ENCODE data around the gene RANBP3. TPM values are rescaled to one million over a fixed set of nuclear protein-coding genes. Genes with fewer than 3 reads are reported as not detected.
"Not testable (repeated sequence)": the region's sequence is repeated elsewhere in the genome, so short reads cannot be mapped to it uniquely, and the experiment has no call there.

RANBP3 gene
- total RNA-seq (2014; rRNA removed; shearing (Covaris generic)): 115 and 130 TPM in 2 replicates

- peak; percentile 98 for DNase-seq (ENCODE audit: low read depth)
Observed at GRCh38 chr19:5977785-5978605, at the start of gene RANBP3. TSS of gene RANBP3 (minus strand) at chr19:5978140. CDS start at chr19:5978082, 58 bp downstream.

- DNase-seq (ENCODE audit: low read depth): no peak
Observed at GRCh38 chr19:6026390-6027227, 48.7 kb upstream of the RANBP3 start.

- not testable (repeated sequence) for DNase-seq (ENCODE audit: low read depth)
Observed at GRCh38 chr19:6024756-6025155, 46.8 kb upstream of the RANBP3 start.

GRCh38 chr19:6023936-6024335 lies 46.0 kb upstream of the RANBP3 start:
- no peak for DNase-seq (ENCODE audit: low read depth)

- peak; percentile 78 for DNase-seq (ENCODE audit: low read depth)
Observed at GRCh38 chr19:6023085-6023682, 45.2 kb upstream of the RANBP3 start.

GRCh38 chr19:6022570-6023064 lies 44.7 kb upstream of the RANBP3 start:
- DNase-seq (ENCODE audit: low read depth): no peak

GRCh38 chr19:6021878-6022569 lies 44.1 kb upstream of the RANBP3 start:
- DNase-seq (ENCODE audit: low read depth): peak; percentile 57

GRCh38 chr19:6020972-6021805 lies 43.2 kb upstream of the RANBP3 start:
- DNase-seq (ENCODE audit: low read depth): no peak

GRCh38 chr19:6020166-6020882 lies 42.4 kb upstream of the RANBP3 start:
- peak; percentile 27 for DNase-seq (ENCODE audit: low read depth)

- DNase-seq (ENCODE audit: low read depth): no peak
Observed at GRCh38 chr19:6018786-6019185, 40.8 kb upstream of the RANBP3 start.

GRCh38 chr19:6017576-6017975 lies 39.6 kb upstream of the RANBP3 start:
- DNase-seq (ENCODE audit: low read depth): no peak

GRCh38 chr19:6015841-6016545 lies 38.1 kb upstream of the RANBP3 start:
- no peak for DNase-seq (ENCODE audit: low read depth)

GRCh38 chr19:6014551-6015135 lies 36.7 kb upstream of the RANBP3 start:
- DNase-seq (ENCODE audit: low read depth): no peak

GRCh38 chr19:6012426-6013170 lies 34.7 kb upstream of the RANBP3 start:
- DNase-seq (ENCODE audit: low read depth): no peak

- peak; percentile 21 for DNase-seq (ENCODE audit: low read depth)
Observed at GRCh38 chr19:6011794-6012193, 33.9 kb upstream of the RANBP3 start.

GRCh38 chr19:6011206-6011605 lies 33.3 kb upstream of the RANBP3 start:
- no peak for DNase-seq (ENCODE audit: low read depth)

- no peak for DNase-seq (ENCODE audit: low read depth)
Observed at GRCh38 chr19:6010107-6010506, 32.2 kb upstream of the RANBP3 start.

- no peak for DNase-seq (ENCODE audit: low read depth)
Observed at GRCh38 chr19:6007866-6008265, 29.9 kb upstream of the RANBP3 start.
